Heart left ventricle (tissue), 16 donors: ENCODE measurements around the gene CCM2. TPM values are rescaled to one million over a fixed set of nuclear protein-coding genes. Genes with fewer than 3 reads are reported as not detected.
A peak's percentile ranks its signal among the peaks of the same experiment; 100 is the strongest.

Source experiments
- ATAC-seq, 4 donors: fragments of 200-7000 bp; cut with Tn5 transposase; one replicate each; pipeline ENCODE4 v1.9.1; 2020 to 2022; ENCODE audit warnings: moderate library complexity in 4 of 4, mild to moderate bottlenecking in 3 of 4, moderate number of reproducible peaks in 1 of 4
- DNase-seq, 5 donors: peaks; one replicate each; pipeline ENCODE4 v3.0.0-alpha.2; 2020
- H3K27ac ChIP-seq, 12 donors: fragments of 200-600 bp; sonication (generic) in 4 of 12; one replicate each; pipeline versions ENCODE4 v1.5.0 to v1.8.0; 2016 to 2022; ENCODE audit warnings: mild to moderate bottlenecking in 2 of 12
- H3K27me3 ChIP-seq, 9 donors: fragments of 200-600 bp; sonication (generic) in 2 of 9; one replicate each; pipeline versions ENCODE4 v1.5.1 to v1.8.0; 2016 to 2022; ENCODE audit warnings: mild to moderate bottlenecking in 3 of 9
- H3K36me3 ChIP-seq, 9 donors: fragments of 200-600 bp; sonication (generic) in 2 of 9; one replicate each; pipeline versions ENCODE4 v1.5.0 to v1.8.0; 2018 to 2022; ENCODE audit warnings: mild to moderate bottlenecking in 2 of 9
- H3K4me1 ChIP-seq, 12 donors: fragments of 200-600 bp; sonication (generic) in 4 of 12; one replicate each; pipeline versions ENCODE4 v1.5.0 to v1.8.0; 2016 to 2022; ENCODE audit warnings: mild to moderate bottlenecking in 3 of 12
- H3K4me3 ChIP-seq, 12 donors: fragments of 200-600 bp; sonication (generic) in 4 of 12; one replicate each; pipeline versions ENCODE4 v1.5.0 to v1.8.0; 2017 to 2022; ENCODE audit warnings: mild to moderate bottlenecking in 9 of 12, moderate library complexity in 4 of 12
- H3K9me3 ChIP-seq, 12 donors: fragments of 200-600 bp; sonication (generic) in 4 of 12; one replicate each; pipeline versions ENCODE4 v1.5.0 to v1.8.0; 2016 to 2022; ENCODE audit warnings: mild to moderate bottlenecking in 1 of 12
- POLR2A ChIP-seq, 2 donors: fragments of 450-650 bp; IDR thresholded peaks; one replicate each; pipeline ENCODE4 v1.6.1; 2017; ENCODE audit warnings: antibody characterized with exemption in 2 of 2, mild to moderate bottlenecking in 2 of 2, moderate library complexity in 2 of 2
- WGBS, 4 donors: extraction: QIAGEN DNeasy Blood & Tissue Kit in 2 of 4; methylation state at CpG; one replicate each; pipeline versions ENCODE4 v1.1.5 to v1.1.7; 2013 to 2018; 5-methylcytosine and 5-hydroxymethylcytosine counted together
- intact Hi-C, 10 donors: fragments of 100-400 bp; cut with DNase I; formaldehyde crosslinking; loops; one replicate each; pipeline versions ENCODE4 v1.11.1 to v1.14.2; 2022
- polyA plus RNA-seq, 2 donors: library from polyadenylated mRNA; stranded (reverse); fragments of 200-250 nt; gene quantifications; one replicate each; pipeline ENCODE4 v1.2.3, GENCODE V29; 2013
- total RNA-seq, 9 donors: library from RNA; depleted of rRNA in 2 of 9; stranded (reverse); fragments of >200 nt in 2 of 9; fragmentation: NEBNext Ultra II Directional in 3 of 9; extraction: Animal tissue kit (Norgen Biotek cat#: 25700) in 3 of 9; gene quantifications; one replicate each; pipeline versions ENCODE4 v1.1.0 to v1.2.4, GENCODE V29; 2016 to 2023
- TF ChIP-seq, protein P1 (sequence below), 12 donors: fragments of 200-600 bp; sonication (generic) in 4 of 12; IDR thresholded peaks; one replicate each; pipeline versions ENCODE4 v1.5.0 to v1.8.0; 2018 to 2022; ENCODE audit warnings: antibody characterized with exemption in 12 of 12, mild to moderate bottlenecking in 5 of 12
- donor health status: ischemic (EF 13 %, LVEDD 7.1; RV severe dilation, severe dysfunction).
- donor health status: healthy with polysubstance abuse.
- donor health status: DM: no; HTN: yes; CAD: no.
- donor health status: DM: no; HTN: no; CAD: no.
- donor health status: ischemic (EF 25% LVEDD 6.9; RV normal size, moderate dysfunction).
- donor health status: ischemic (EF 25% LVEDD 5.7; RV mildly dilated, moderate dysfunction).
- donor health status: healthy.
- donor health status: DM: yes; HTN: yes; CAD: no.
- donor health status: ischemic (EF 35%, LVEDD 5.7; RV mildly dilated, moderate dysfunction).
- donor health status: nonischemic (EF 11% LVEDD 7.7; RV severe dilation, severe dysfunction).
- donor health status: DM: yes; HTN: yes; CAD: no.
- donor health status: PGD.
- donor health status: ischemic (EF 29% LVEDD 5.4; RV normal size, mild dysfunction).
- donor health status: nonischemic (EF 23%, LVEDD 6.1; RV moderate dilation, normal function).

CCM2 gene
- total and polyA plus RNA-seq, 11 donors = 24.7 to 68.2 (median 35.3) TPM

DNA sequence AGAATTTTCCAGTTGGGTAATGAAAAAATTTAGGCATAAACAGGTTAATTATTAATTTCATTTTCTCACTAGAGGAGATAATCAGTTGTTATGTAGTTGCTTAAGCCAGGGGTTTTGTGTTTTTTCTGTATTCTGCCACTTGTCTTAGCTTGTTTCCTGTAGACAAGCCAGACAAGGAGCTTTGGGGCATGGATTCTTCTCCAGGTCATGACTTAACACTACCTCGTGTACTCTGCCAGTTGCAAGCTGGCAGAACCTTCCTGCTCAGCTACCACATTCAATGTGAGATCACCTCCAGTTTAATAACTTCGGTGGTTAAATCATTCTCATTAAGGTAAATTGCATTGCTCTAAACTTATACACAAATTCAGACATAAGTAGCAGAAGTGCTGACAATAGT, 1.8 kb downstream of the CCM2 start:
- Histone ChIP-seq H3K4me3 (peak overlapping the region in 6 of 12 donors; percentile 65 to 84 (median 74)), H3K27ac (peak overlapping the region in 1 of 12 donors; percentile 91), H3K9me3 (no peaks in the 10 kb centered on the region), H3K27me3 (no peaks in the 10 kb centered on the region), H3K36me3 (peaks cover 0 to 5% (median 0%) of the 10 kb centered on the region in 9 donors), H3K4me1 (peaks cover 0 to 41% (median 17%) of the 10 kb centered on the region in 12 donors)
- 42 to 52% (median 48%) methylated on average over 2 of the region's 2 CpGs for WGBS, 4 donors
- TF ChIP-seq POLR2A (IDR thresholded peaks at IDR 0.05) = no peak
- TF ChIP-seq, protein P1, sequence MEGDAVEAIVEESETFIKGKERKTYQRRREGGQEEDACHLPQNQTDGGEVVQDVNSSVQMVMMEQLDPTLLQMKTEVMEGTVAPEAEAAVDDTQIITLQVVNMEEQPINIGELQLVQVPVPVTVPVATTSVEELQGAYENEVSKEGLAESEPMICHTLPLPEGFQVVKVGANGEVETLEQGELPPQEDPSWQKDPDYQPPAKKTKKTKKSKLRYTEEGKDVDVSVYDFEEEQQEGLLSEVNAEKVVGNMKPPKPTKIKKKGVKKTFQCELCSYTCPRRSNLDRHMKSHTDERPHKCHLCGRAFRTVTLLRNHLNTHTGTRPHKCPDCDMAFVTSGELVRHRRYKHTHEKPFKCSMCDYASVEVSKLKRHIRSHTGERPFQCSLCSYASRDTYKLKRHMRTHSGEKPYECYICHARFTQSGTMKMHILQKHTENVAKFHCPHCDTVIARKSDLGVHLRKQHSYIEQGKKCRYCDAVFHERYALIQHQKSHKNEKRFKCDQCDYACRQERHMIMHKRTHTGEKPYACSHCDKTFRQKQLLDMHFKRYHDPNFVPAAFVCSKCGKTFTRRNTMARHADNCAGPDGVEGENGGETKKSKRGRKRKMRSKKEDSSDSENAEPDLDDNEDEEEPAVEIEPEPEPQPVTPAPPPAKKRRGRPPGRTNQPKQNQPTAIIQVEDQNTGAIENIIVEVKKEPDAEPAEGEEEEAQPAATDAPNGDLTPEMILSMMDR (IDR thresholded peaks at IDR 0.05) = no peak
- intact Hi-C loops = loop anchor here in 4 of 10 donors (2.0 to 5.0 kb wide), 3 partner anchors 105 to 110 kb away; partner anchors contain the start of gene TBRG4 (in 3 of the 4)
- no peak for DNase-seq
- ATAC-seq = no peak

DNA sequence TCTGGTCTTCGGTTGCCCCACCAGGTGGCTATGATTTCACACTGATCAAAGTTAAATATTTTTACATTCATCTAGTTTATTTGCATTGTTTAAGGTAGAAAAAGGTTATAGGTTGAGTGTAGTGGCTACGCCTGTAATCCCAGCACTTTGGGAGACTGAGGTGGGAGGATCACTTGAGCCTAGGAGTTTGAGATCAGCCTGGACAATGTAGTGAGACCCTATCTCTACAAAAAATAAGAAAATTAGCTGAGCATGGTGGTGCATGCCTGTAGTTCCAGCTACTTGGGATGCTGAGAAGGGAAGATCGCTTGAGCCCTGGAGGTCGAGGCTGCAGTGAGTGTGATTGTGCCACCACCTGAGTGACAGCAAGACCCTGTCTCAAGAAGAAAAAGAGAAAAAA, 3.8 kb downstream of the CCM2 start:
- ATAC-seq = no peak
- intact Hi-C loops = loop anchor here in 3 of 10 donors (5.0 kb wide), 2 partner anchors 104 to 109 kb away; partner anchors contain the start of gene TBRG4 (in 2 of the 3)
- DNase-seq = no peak
- no peaks in the 10 kb centered on the region for H3K27me3 ChIP-seq
- peaks cover 0 to 5% (median 0%) of the 10 kb centered on the region in 9 donors for H3K36me3 ChIP-seq
- no peaks in the 10 kb centered on the region for H3K9me3 ChIP-seq
- H3K27ac ChIP-seq = no peak overlapping the region
- WGBS, 4 donors = 95 to 98% (median 96%) methylated on average over 4 of the region's 4 CpGs
- H3K4me1 ChIP-seq = peaks cover 0 to 38% (median 17%) of the 10 kb centered on the region in 12 donors
- TF ChIP-seq POLR2A (IDR thresholded peaks at IDR 0.05) = no peak
- TF ChIP-seq, protein P1 (IDR thresholded peaks at IDR 0.05) = no peak
- H3K4me3 ChIP-seq = no peak overlapping the region

DNA sequence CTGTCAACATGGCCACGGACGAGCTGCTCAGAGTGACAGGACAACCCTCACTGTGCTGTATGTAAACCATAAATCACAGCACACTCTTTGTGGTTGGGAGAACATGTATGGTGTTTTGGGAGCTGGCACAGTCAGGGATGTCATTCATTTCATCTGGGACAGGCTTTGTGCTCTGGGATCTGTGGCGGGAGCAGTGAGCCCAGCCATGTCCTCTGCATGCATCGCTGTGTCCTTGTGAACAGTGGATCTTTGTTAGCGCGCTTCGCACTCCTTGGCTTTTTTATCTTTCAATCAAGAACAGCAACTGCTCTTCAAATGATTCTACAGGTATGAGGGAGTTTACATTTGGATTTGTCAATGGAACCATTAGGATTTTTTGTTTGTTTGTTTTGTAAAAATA, 7.1 kb downstream of the CCM2 start:
- ATAC-seq (no peak), DNase-seq (no peak)
- Histone ChIP-seq H3K9me3 (no peaks in the 10 kb centered on the region), H3K4me1 (peaks cover 0 to 21% (median 6%) of the 10 kb centered on the region in 12 donors), H3K27me3 (no peaks in the 10 kb centered on the region), H3K4me3 (no peak overlapping the region), H3K27ac (no peak overlapping the region), H3K36me3 (peaks cover 0 to 16% (median 0%) of the 10 kb centered on the region in 9 donors)
- WGBS, 4 donors = 86 to 97% (median 90%) methylated on average over 7 of the region's 7 CpGs
- no peak for TF ChIP-seq POLR2A (IDR thresholded peaks at IDR 0.05)
- TF ChIP-seq, protein P1 (IDR thresholded peaks at IDR 0.05) = no peak
- intact Hi-C loops = no loop called here

DNA sequence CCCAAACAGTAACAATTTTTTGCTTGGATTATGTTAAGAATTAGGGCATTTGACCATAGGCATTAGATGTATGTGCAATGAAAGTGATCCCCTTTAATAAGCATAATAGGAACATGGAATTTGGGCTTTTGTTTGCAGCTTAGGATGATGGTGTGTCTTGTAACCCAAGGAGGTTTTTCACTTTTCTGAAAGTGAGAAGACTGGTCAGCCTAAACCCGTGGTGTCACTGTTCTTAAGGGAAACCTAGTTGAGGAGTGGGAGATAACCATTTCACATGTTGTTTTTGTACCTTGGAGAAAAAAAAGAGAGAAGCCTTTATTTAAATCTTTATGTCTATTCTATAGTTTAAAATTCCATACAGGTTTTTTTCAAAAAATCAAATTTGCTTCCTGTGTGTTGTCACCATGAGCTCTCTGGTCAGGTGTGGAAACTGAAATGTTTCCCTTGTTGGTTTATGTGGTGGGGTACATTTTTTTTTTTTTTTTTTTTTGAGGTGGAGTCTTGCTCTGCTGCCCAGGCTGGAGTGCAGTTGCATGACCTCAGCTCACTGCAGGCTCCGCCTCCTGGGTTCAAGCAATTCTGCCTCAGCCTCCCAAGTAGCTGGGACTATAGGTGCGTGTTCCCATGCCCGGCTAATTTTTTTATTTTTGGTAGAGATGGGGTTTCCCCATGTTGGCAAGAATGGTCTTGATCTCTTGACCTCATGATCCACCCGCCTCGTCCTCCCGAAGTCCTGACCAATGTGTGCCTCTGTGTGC, 7.7 kb downstream of the CCM2 start:
- H3K9me3 ChIP-seq = no peaks in the 10 kb centered on the region
- H3K27ac ChIP-seq = no peak overlapping the region
- intact Hi-C loops = no loop called here
- no peaks in the 10 kb centered on the region for H3K27me3 ChIP-seq
- peaks cover 0 to 18% (median 4%) of the 10 kb centered on the region in 9 donors for H3K36me3 ChIP-seq
- WGBS, 4 donors = 96 to 98% (median 97%) methylated on average over 7 of the region's 7 CpGs
- H3K4me1 ChIP-seq = peaks cover 0 to 14% (median 5%) of the 10 kb centered on the region in 12 donors
- H3K4me3 ChIP-seq = no peak overlapping the region
- TF ChIP-seq POLR2A (IDR thresholded peaks at IDR 0.05) = no peak
- TF ChIP-seq, protein P1 (IDR thresholded peaks at IDR 0.05) = no peak
- no peak for ATAC-seq
- no peak for DNase-seq
